ENCODE measurements around the gene TECR. TPM values are rescaled to one million over a fixed set of nuclear protein-coding genes. Genes with fewer than 3 reads are reported as not detected.

TECR gene
- total RNA-seq, 1 experiment from 2014 or later = 294 TPM

DNA sequence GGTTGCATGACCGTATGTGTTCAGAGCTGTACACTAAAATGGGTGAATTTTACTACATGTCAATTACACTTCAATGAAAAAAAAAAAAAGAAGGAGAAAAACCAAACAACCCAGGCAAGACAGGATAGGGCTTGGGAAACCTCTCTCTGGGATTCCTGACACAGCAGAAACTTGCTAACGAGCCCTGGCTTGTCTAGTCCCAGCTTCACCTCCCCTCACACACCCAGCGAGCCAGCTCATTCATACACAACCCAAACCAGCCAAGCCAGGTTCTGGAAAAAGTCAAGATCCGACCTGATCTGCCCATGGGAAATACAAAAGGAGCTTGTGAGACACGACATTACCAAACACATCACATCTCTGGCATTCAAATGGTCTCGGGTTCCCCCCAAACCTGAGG is 3.7 kb upstream of the TECR start:
- BruUV-seq (replicated peaks) = no TSS peak
- peaks cover 11% of the 10 kb centered on the region for H3K79me2 ChIP-seq (ENCODE audit: low read depth)
- no peak overlapping the region for H3K4me2 ChIP-seq
- no peak for TF ChIP-seq EZH2 (IDR thresholded peaks at IDR 0.05; ENCODE audit: low read depth)
- TF ChIP-seq, protein P1, sequence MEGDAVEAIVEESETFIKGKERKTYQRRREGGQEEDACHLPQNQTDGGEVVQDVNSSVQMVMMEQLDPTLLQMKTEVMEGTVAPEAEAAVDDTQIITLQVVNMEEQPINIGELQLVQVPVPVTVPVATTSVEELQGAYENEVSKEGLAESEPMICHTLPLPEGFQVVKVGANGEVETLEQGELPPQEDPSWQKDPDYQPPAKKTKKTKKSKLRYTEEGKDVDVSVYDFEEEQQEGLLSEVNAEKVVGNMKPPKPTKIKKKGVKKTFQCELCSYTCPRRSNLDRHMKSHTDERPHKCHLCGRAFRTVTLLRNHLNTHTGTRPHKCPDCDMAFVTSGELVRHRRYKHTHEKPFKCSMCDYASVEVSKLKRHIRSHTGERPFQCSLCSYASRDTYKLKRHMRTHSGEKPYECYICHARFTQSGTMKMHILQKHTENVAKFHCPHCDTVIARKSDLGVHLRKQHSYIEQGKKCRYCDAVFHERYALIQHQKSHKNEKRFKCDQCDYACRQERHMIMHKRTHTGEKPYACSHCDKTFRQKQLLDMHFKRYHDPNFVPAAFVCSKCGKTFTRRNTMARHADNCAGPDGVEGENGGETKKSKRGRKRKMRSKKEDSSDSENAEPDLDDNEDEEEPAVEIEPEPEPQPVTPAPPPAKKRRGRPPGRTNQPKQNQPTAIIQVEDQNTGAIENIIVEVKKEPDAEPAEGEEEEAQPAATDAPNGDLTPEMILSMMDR (conservative IDR thresholded peaks at IDR 0.05) = no peak
- H2AFZ ChIP-seq = no peak overlapping the region
- H3K4me1 ChIP-seq (replicated peaks; ENCODE audit: insufficient read depth) = peaks cover 11% of the 10 kb centered on the region
- no peaks in the 10 kb centered on the region for H3K27me3 ChIP-seq (ENCODE audit: insufficient read depth, low read depth)
- CTCF ChIA-PET = interaction anchor here (0.7 kb wide), 2 partner anchors 46 to 1581 kb away, joined by 3 to 4 read pairs; partner anchors contain the start of gene NDUFB7
- H3K36me3 ChIP-seq (ENCODE audit: low read depth) = no peaks in the 10 kb centered on the region
- H4K20me1 ChIP-seq (ENCODE audit: insufficient read depth) = no peaks in the 10 kb centered on the region
- DNase-seq = peak in 1 of 2 experiments; percentile 25
- H3K4me3 ChIP-seq = no peak overlapping the region
- POLR2A ChIA-PET (ENCODE audit: unreplicated experiment) = interaction anchor here (0.5 to 0.7 kb wide), 3 partner anchors 24 to 164 kb away, joined by 3 to 12 read pairs (median 3); no protein-coding TSS in a partner anchor
- H3K27ac ChIP-seq = no peak overlapping the region
- no peaks in the 10 kb centered on the region for H3K9me3 ChIP-seq (ENCODE audit: insufficient read depth, low read depth)
- H3F3A ChIP-seq (ENCODE audit: insufficient read depth, low read depth) = peaks cover 14% of the 10 kb centered on the region
- intact Hi-C loops (cut with micrococcal nuclease; ENCODE audit: unreplicated experiment) = no loop called here
- no peaks in the 10 kb centered on the region for H3K9me2 ChIP-seq (ENCODE audit: insufficient read depth)

DNA sequence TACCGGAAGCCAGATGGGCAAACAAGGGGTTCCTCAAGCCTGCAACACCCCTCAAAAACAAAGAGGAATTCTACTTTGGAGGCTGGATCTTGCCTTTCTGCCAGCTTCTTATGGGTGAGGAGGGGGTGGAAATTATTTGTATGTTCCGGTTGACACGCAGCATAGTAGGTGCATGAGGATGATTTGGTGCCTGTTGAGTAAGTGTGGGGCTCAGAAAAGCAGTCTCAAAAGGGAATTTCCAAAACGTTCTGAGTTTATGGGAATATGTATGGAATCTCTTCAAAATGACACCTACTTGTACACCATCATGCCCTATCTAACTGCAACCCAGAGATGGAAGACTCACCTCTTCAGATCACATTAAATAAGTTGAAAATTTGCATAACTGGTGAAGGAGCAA is 3.0 kb upstream of the TECR start:
- TF ChIP-seq EZH2 (IDR thresholded peaks at IDR 0.05; ENCODE audit: low read depth) = no peak
- TF ChIP-seq, protein P1 (conservative IDR thresholded peaks at IDR 0.05) = no peak
- CTCF ChIA-PET = interaction anchor here (0.7 kb wide), 1 partner anchor 1580 kb away, joined by 3 read pairs; no protein-coding TSS in a partner anchor
- no peaks in the 10 kb centered on the region for H3K27me3 ChIP-seq (ENCODE audit: insufficient read depth, low read depth)

DNA sequence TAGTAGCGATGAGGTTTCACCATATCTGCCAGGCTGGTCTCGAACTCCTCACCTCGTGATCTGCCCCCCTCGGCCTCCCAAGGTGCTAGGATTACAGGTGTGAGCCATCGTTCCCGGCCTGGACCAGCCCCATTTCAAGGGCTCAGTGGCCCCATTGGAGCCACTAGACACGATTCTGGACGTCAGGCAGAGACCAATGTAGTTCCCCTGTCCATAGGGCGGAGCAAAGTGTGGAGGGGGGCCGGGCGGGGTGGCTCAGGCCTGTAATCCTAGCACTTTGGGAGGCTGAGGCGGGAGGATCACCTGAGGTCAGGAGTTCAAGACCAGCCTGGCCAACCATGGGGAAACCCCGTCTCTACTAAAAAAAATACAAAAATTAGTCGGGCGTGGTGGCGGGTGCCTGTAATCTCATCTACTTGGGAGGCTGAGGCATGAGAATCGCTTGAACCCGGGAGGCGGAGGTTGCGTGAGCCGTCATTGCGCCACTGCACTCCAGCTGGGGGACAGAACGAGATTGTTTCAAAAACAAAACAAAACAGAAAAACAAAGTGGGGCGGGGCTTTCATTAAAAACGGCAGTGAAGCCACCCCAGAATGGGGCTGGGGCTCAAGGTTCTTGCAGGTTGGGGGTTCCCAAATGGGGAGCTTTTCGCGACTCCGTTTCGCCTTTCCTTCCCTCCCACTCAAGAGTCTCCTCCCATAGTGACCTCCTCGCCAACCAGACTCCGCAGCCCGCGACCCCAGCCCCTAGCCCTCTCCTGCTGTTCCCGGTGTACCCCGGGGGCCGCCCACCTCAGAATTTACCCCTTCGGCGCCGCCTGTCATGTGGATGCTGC is 758 bp upstream of the TECR start:
- Histone ChIP-seq H2AFZ (peak overlapping the region; percentile 83), H3K9me2 (ENCODE audit: insufficient read depth) (no peaks in the 10 kb centered on the region), H3K36me3 (ENCODE audit: low read depth) (no peaks in the 10 kb centered on the region), H3K27ac (no peak overlapping the region), H3K79me2 (ENCODE audit: low read depth) (peaks cover 40% of the 10 kb centered on the region), H3K4me1 (replicated peaks; ENCODE audit: insufficient read depth) (peaks cover 12% of the 10 kb centered on the region), H3K4me3 (peak overlapping the region; percentile 64), H3K27me3 (ENCODE audit: insufficient read depth, low read depth) (no peaks in the 10 kb centered on the region), H3K9me3 (ENCODE audit: insufficient read depth, low read depth) (no peaks in the 10 kb centered on the region), H3F3A (ENCODE audit: insufficient read depth, low read depth) (peaks cover 35% of the 10 kb centered on the region), H3K4me2 (peak overlapping the region; percentile 77), H4K20me1 (ENCODE audit: insufficient read depth) (peaks cover 4% of the 10 kb centered on the region)
- intact Hi-C loops (cut with micrococcal nuclease; ENCODE audit: unreplicated experiment) = no loop called here
- BruUV-seq (replicated peaks) = no TSS peak
- no peak for DNase-seq
- TF ChIP-seq, protein P1 (conservative IDR thresholded peaks at IDR 0.05) = no peak
- TF ChIP-seq EZH2 (IDR thresholded peaks at IDR 0.05; ENCODE audit: low read depth) = no peak
- ChIA-PET POLR2A (ENCODE audit: unreplicated experiment) (no interaction called here), CTCF (no interaction called here)

More for the DNA sequence above, 3.0 kb upstream of the TECR start:
- peaks cover 16% of the 10 kb centered on the region for H3F3A ChIP-seq (ENCODE audit: insufficient read depth, low read depth)
- no TSS peak for BruUV-seq (replicated peaks)
- H2AFZ ChIP-seq = no peak overlapping the region
- H3K4me1 ChIP-seq (replicated peaks; ENCODE audit: insufficient read depth) = peaks cover 16% of the 10 kb centered on the region
- H3K27ac ChIP-seq = no peak overlapping the region
- H3K79me2 ChIP-seq (ENCODE audit: low read depth) = peaks cover 18% of the 10 kb centered on the region
- POLR2A ChIA-PET (ENCODE audit: unreplicated experiment) = interaction anchor here (0.6 kb wide), 1 partner anchor 10 kb away, joined by 5 read pairs; no protein-coding TSS in a partner anchor
- no peaks in the 10 kb centered on the region for H3K9me3 ChIP-seq (ENCODE audit: insufficient read depth, low read depth)
- no peak overlapping the region for H3K4me2 ChIP-seq
- H3K9me2 ChIP-seq (ENCODE audit: insufficient read depth) = no peaks in the 10 kb centered on the region
- H3K4me3 ChIP-seq = no peak overlapping the region
- H4K20me1 ChIP-seq (ENCODE audit: insufficient read depth) = no peaks in the 10 kb centered on the region; the same call in 1 of the 2 replicates
- no peaks in the 10 kb centered on the region for H3K36me3 ChIP-seq (ENCODE audit: low read depth)
- intact Hi-C loops (cut with micrococcal nuclease; ENCODE audit: unreplicated experiment) = no loop called here
- DNase-seq = no peak
